T-helper 22 cell (primary cell): ENCODE measurements around the gene OR11H6.
"Not testable (repeated sequence)": the region's sequence is repeated elsewhere in the genome, so short reads cannot be mapped to it uniquely, and the experiment has no call there.

Experiments
- DNase-seq: peaks from one replicate; pipeline ENCODE4 v3.0.0-alpha.2; 2020; ENCODE audit warnings: low read depth

OR11H6 gene, protein sequence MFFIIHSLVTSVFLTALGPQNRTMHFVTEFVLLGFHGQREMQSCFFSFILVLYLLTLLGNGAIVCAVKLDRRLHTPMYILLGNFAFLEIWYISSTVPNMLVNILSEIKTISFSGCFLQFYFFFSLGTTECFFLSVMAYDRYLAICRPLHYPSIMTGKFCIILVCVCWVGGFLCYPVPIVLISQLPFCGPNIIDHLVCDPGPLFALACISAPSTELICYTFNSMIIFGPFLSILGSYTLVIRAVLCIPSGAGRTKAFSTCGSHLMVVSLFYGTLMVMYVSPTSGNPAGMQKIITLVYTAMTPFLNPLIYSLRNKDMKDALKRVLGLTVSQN

DNA sequence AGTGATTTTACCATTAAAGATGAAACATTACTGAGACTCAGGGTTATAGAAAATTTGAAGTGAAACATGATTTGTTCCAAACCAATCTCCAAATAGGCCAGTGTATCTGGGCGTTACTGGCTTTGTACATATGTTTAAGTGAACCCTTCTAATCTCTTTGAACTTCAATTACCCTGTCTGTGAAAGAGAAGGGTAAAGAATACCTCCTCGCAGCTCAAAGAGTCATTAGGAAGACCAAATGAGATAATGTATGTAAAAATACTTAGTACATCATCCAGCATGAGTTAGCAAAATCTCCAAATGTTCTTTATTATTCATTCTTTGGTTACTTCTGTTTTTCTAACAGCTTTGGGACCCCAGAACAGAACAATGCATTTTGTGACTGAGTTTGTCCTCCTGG, at the start of gene OR11H6:
Gene OR11H6, plus strand, starts transcription at position 301 of the 400 bp plus-strand sequence. Its CDS starts 0 bp downstream, at position 301.
- DNase-seq, result no peak

DNA sequence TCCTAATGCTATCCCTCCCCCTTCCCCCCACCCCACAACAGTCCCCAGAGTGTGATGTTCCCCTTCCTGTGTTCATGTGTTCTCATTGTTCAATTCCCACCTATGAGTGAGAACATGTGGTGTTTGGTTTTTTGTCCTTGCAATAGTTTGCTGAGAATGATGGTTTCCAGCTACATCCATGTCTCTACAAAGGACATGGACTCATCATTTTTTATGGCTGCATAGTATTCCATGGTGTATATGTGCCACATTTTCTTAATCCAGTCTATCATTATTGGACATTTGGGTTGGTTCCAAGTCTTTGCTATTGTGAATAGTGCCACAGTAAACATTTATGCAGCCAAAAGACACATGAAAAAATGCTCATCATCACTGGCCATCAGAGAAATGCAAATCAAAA, 49.3 kb upstream of the OR11H6 start:
- not testable (repeated sequence) for DNase-seq

DNA sequence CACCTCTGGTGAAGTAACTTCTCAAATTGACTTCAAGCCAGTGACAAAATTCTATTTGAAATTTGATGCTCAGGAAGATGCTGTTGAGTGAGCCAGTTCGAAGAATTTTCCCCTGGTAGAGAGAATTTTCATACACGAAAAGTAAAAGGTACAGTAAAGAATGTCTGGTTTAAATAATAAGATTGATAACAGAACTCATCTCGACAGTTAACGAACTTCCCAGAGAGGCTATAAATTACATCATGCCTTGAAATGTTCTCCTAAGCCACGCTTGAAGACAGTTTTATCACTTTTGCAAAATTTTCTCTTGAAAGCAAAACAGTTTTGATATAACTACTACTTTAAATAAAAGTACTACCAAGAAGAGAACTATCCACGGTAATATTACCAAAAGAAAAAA, 47.2 kb upstream of the OR11H6 start:
- DNase-seq, result no peak

DNA sequence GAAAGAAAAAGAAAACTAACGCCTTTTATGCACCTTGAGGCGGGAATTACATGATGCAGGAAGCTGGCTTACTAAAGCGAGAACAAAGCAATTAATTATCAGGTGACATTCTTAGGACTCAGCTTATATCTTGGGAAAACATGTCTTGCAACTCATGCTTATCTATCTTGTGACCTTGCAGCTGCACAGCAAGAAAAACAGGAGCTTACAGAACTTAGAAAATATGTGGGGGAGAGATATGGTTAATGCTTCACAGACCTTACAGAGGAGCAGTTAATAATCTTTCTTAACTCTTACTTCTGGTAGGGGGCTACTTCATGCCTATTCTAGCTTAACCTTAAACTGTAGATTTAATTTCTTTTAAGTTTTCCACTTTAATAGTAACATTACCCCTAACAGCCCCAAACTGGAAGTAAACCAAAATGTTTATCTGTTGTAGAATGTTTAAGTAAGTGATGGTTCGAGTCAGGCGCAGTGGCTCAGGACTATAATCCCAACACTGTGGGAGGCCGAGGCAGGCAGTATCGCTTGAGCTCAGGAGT, 46.0 kb upstream of the OR11H6 start:
- no peak for DNase-seq

DNA sequence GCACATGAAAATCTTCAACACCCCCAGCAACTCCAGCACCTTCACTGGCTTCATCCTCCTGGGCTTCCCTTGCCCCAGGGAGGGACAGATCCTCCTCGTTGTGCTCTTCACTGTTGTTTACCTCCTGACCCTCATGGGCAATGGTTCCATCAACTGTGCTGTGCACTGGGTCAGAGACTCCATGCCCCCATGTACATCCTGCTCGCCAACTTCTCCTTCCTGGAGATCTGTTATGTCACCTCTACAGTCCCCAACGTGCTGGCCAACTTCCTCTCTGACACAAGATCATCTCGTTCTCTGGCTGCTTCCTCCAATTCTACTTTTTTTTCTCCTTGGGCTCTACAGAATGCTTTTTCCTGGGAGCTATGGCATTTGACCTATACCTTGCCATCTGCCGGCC, 44.3 kb upstream of the OR11H6 start:
- DNase-seq, result no peak

DNA sequence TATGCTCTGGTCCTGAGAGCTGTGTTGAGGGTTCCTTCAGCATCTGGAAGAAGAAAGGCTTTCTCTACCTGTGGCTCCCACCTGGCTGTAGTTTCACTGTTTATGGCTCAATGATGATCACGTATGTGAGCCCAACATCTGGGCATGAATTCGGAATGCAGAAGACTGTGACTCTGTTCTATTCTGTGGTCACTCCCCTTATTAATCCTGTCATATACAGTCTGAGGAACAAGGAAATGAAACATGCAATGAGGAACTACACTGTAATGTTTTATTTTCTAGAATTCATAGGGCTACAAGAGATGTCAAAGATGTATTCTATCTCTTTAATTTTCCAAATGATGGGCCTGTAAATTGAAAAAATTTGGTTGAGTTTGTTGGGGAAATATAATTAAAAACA, 43.6 kb upstream of the OR11H6 start:
- no peak for DNase-seq

DNA sequence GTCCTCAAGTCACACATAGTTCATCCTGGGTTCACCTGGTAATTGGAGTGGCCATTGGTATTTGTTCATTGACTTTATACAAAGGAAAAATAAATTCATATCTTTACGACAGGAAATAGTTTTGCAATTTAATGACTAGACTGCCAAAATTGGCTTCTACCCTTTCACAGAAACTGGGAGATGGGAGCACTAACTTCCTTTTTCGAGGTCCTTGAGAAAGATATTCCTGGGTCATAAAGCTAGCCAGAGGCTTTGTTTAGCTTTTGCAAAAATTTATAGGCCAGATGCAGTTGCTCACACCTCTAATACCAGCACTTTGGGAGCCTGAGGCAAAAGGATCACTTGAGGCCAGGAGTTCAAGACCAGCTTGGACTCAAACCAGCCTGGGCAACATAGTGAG, 43.0 kb upstream of the OR11H6 start:
- DNase-seq, result no peak

DNA sequence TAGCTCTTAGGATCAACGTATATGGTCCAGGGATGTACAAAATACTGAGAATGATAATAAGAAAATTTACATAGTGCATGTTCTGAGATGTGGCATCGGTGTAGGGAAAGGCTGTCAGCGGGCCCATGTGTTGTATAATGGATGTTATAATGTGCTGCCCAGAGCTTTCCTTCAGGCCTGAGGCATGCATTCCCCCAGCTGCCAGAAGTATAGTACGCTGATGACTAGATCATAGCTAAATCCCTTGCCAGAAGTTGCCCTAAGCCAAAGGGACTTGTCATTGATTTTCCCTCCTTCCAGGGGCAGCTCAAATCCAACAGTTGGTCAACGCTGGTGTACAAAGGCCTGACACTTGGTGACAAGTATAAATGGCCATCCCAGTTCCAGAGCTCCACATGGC, 39.3 kb upstream of the OR11H6 start:
- DNase-seq, result no peak

DNA sequence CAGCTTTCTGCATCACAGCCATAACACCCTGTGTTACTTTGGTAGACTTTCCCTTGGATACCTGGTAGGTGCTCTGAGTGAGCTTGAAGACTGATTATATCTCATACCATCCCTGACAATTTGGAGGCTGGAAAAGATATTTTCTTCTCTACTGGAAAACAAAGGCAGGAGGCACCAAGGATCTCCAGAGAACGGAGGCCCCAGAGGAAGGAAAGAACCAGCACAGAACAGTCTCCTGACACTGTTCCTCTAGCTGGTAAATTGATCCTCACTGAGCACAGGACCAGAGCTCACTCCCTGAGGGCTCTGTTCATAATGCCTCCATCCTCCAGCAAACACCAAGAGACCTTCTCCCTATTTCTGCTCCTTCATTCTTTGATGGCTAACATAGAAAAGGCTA, 32.9 kb upstream of the OR11H6 start, which contains the start of gene OR11G2:
Gene OR11G2, plus strand, starts transcription at position 301 of the 400 bp plus-strand sequence. CDS start 6,542 bp downstream, outside the sequence.
- no peak for DNase-seq

DNA sequence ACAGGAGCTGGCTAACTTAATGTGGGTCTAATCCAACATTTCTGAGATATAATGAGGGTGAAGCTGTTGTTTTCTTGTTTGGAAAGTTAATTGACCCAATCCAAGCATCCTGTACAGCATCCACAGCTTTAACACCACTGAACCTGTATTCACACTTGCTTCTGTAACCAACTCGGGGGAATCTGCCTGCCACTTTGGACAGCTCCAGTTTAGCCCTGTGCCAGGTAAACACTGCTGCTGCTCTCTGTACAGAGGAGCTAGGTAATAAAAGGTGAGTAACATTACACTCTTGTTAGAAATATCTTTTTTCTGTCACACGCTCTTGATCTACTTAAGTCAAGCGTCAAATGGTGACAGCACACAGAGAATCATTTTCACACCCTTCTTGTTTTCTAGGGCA, 32.1 kb upstream of the OR11H6 start:
- DNase-seq, result no peak

DNA sequence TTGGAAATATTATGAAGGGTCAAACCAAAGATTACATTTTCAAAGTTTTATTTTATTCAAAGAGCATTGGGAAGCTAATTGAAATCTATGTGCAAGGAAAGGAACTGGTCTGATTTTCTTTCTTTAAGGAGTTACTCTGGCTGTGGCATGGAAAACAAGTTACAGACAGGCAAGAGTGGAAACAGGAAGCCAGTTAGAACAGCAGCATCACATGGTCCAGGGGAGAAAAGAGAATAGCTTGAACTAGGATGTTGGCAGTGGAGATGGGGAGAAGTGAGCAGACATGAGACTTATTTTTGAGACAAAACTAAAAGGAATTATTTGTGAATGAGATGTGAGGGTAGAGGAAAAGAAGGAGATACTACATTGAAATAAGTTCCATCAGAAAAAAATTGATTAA, 29.4 kb upstream of the OR11H6 start:
- no peak for DNase-seq

DNA sequence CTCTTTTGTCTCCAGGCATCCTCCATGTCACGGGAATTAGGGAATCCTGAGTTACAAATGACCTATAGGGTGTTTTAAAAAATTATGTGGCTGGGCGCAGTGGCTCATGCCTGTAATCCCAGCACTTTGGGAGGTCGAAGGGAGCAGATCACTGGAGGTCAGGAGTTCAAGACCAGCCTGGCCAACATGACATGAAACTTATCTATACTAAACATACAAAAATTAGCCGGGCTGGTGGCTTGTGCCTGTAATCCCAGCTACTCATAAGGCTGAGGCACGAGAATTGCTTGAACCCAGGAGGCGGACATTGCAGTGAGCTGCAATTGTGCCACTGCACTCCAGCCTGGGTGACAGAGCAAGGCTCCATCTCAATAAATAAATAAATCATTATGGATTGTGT, 28.3 kb upstream of the OR11H6 start:
- DNase-seq, result not testable (repeated sequence)

DNA sequence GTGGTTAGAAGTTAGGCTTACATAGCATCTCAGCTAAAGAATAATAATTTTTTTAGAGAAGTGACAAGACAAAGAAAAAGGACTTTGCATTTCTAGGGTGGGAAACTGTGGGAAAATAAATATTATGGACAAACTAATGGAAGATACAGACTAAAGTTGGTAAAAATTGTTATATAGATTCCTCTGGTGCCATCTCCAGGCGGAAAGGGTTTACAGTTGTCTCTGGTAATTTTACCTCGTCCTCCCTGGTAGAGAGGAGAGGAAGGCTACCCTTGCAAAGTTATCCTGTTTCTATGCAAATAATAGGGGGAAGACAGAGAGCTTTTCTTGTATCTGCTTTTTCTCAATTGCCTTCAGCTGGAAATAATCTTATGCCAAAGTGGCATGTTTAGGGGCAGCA, 27.6 kb upstream of the OR11H6 start:
- no peak for DNase-seq

DNA sequence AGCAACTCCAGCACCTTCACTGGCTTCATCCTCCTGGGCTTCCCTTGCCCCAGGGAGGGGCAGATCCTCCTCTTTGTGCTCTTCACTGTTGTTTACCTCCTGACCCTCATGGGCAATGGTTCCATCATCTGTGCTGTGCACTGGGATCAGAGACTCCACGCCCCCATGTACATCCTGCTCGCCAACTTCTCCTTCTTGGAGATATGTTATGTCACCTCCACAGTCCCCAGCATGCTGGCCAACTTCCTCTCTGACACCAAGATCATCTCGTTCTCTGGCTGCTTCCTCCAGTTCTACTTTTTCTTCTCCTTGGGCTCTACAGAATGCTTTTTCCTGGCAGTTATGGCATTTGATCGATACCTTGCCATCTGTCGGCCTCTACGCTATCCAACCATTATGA, 26.1 kb upstream of the OR11H6 start:
- no peak for DNase-seq

DNA sequence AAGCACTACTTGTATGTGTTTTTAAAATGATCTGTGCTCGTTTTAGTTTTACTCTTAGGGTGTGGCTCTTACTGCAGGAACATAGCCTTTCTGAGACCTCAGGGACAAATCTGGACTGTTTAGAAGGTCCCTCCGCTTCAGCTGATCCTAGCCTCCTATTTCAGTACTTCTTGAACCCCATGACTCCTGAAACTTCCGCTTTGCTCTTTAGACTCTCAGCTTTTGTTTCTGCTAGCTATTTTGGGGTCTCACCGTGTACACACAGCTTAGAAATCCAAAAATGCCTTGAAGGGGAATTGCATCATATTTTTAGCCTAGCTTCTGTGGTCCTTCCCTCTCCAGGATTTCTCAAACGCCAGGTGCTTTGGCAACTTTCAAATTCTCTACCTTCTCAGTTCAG, 24.5 kb upstream of the OR11H6 start:
- no peak for DNase-seq

DNA sequence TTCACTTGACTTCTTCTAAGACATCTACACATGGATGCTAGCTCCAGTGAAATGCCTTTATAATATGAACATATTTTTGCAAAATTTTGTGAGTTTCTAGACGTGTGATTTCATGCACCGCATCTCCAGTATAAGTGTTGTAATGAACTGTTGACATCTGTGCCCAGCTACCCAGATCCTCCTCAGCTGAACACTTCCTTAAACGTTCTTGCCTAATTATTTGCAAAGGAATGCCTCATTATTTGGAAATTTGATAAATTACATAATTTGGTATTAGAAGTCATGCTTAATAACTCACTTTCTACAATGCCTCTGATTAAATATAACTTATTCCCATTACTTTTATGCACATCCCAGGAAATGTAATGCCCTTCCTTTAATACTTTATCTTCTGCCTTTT, 18.8 kb upstream of the OR11H6 start:
- no peak for DNase-seq

DNA sequence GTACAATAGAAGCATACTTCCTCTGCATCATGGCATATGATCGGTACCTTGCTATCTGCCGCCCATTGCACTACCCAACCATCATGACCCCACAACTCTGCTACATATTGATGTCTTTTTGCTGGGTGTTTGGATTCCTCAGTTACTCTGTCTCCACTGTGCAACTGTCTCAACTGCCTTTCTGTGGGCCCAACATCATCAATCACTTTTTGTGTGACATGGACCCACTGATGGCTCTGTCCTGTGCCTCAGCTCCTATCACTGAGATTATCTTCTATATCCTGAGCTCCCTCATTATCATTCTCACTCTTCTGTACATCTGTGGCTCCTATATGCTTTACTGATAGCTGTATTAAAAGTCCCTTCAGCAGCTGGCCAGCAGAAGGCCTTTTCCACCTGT, 13.9 kb upstream of the OR11H6 start:
- DNase-seq, result no peak

DNA sequence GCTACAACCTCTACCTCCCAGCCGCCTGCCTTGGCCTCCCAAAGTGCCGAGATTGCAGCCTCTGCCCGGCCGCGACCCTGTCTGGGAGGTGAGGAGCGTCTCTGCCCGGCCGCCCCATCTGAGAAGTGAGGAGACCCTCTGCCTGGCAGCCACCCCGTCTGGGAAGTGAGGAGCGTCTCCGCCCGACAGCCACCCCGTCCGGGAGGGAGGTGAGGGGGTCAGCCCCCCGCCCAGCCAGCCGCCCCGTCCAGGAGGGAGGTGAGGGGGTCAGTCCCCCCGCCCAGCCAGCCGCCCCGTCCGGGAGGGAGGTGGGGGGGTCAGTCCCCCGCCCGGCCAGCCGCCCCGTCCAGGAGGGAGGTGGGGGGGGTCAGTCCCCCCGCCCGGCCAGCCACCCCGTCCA, 11.1 kb upstream of the OR11H6 start:
- DNase-seq, result not testable (repeated sequence)

DNA sequence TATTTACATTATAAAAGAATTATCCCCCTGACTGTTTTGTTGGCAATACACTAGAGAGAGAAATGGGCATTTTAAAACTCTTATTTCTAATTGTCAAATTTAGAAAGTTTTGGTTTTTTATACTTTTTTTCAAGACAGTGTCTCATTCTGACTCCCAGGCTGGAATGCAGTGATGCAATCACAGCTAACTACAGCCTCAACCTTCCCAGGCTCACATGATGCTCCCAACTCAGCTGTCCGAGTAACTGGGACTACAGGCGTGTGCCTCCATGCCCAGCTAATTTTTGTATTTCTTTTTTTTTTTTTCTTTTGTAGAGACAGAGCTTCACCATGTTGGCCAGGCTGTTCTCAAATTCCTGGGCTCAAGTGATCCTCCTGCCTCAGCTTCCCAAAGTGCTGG, 8.3 kb upstream of the OR11H6 start:
- no peak for DNase-seq

DNA sequence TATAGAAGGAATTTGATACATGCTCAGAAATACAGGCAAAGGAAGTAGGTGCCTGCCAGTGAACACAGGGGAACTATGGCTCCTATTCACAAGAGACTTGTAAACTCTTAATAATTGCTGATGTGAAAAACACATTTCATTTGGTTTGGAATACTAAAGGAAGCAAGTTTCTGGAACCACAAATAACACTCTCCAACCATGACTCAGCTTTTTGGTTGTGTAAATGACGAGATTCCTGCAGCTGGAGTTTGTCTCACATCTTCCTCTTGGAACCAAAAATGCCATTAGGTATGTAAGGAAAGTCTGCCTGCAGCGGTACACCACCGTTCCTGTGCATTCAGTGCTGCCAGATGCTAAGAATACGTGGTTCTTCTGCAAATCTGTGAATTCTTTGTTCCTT, 4.5 kb upstream of the OR11H6 start:
- DNase-seq, result no peak

DNA sequence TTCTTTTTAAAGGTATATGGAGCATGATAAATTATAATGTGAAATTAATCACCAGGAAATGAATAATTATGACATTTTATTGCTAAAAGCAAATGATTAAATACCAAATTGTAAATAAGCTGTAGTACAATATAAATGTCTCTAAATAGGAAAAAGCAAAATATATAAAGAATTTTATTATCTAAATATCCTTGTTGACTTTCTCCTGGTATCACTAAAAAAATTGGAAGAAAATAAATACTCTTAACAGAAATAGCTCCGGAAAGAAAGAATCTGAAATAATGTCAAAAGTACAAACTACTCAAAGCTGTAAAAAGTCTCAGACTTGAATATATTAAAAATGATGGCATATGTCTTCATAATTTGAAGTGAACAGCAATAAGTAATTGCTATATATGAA, 5.2 kb downstream of the OR11H6 start, which contains the start of gene OR11H7:
Gene OR11H7, plus strand, starts transcription at position 301 of the 400 bp plus-strand sequence.
- no peak for DNase-seq

DNA sequence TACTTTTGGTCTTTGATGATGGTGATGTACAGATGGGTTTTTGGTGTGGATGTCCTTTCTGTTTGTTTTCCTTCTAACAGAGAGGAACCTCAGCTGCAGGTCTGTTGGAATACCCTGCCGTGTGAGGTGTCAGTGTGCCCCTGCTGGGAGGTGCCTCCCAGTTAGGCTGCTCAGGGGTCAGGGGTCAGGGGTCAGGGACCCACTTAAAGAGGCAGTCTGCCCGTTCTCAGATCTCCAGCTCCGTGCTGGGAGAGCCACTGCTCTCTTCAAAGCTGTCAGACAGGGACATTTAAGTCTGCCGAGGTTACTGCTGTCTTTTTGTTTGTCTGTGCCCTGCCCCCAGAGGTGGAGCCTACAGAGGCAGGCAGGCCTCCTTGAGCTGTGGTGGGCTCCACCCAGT, 11.9 kb downstream of the OR11H6 start:
- DNase-seq, result not testable (repeated sequence)

DNA sequence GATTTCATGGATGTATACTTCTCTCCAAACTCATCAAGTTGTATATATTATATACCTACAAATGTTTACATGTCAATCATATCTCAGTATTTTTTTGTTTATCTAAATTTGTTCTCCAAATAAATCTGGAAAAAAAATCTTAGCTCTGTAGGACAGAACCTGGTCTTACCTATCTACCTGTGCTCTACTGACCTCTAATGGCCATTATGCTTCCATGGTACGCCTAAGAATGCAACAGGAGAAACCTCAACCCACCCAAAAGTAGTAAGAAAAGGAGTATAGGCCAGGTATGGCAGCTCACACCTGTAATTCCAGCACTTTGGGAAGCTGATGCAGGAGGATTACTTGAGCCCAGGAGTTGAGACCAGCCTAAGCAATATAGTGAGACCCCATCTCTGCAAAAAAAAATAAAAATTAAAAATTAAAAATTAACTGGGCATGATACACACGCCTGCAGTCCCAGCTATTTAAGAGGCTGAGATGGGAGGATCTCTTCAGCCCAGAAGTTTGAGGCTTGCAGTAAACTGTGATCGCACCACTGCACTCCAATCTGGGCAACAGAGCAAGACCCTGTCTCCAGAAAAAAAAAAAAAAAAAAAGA, 24.2 kb downstream of the OR11H6 start:
- DNase-seq, result no peak
